GM12878 (cell line): ENCODE results near the gene CAMTA1.

ENCODE experiments used
- CTCF ChIP-seq, 3 experiments: IDR thresholded peaks in 2 of 3; conservative IDR thresholded peaks in 1 of 3; 2 replicates each; pipeline ENCODE4 v1.5.1; 2011; ENCODE audit warnings: low read depth in 3 of 3, low read length in 3 of 3, mild to moderate bottlenecking in 3 of 3, control low read depth in 2 of 3, moderate library complexity in 2 of 3, inconsistent platforms in 1 of 3, mixed read lengths in 1 of 3; ENCODE audit not compliant: control insufficient read depth in 2 of 3, insufficient read depth in 1 of 3; ENCODE audit errors: extremely low read depth in 1 of 3
- MXI1 ChIP-seq: fragments of 150-350 bp; IDR thresholded peaks from 2 replicates; pipeline ENCODE4 v1.6.1; 2011; ENCODE audit warnings: low read depth, mild to moderate bottlenecking, inconsistent platforms, low read length, improper control_type of control experiment
- POLR2A ChIP-seq: IDR thresholded peaks from 2 replicates; pipeline ENCODE4 v1.6.1; 2011; ENCODE audit warnings: low read depth, mild to moderate bottlenecking, low read length
- WRNIP1 ChIP-seq: IDR thresholded peaks from 2 replicates; pipeline ENCODE4 v1.6.1; 2011; ENCODE audit warnings: low read depth, low read length, improper control_type of control experiment, borderline replicate concordance
- TF ChIP-seq, protein P1 (sequence below): IDR thresholded peaks from 2 replicates; pipeline ENCODE4 v1.6.1; 2011; ENCODE audit warnings: low read depth, mild to moderate bottlenecking, low read length, moderate library complexity, borderline replicate concordance; ENCODE audit errors: extremely low read depth

DNA sequence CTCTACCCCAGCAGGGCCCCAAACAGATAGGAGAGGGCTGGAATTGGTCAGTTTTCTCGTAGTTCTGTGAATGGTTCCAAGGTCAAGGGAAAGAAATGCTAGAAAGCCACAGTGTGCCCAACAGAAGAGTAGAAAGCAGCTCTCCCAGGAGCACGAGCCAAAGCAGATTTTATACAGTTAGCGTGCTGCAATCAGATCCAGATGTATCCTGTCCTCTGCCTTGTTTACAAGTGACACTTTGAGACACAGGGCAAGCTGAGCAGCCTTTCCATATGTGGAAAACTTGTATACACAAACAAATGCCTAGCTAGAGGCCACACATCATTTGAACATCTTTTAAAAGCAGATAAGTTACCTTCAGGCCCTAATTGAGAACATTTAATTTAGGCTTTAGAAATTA, 992.3 kb downstream of the CAMTA1 start:
- no peak for TF ChIP-seq MXI1
- no peak for TF ChIP-seq CTCF (IDR thresholded peaks at IDR 0.05 in 2 of 3, conservative IDR thresholded peaks at IDR 0.05 in 1 of 3; ENCODE audit: control insufficient read depth in 2 of 3, extremely low read depth in 1 of 3, insufficient read depth in 1 of 3, low read depth in 3 of 3, low read length in 3 of 3)
- TF ChIP-seq WRNIP1: no peak
- TF ChIP-seq POLR2A: no peak
- TF ChIP-seq, protein P1, sequence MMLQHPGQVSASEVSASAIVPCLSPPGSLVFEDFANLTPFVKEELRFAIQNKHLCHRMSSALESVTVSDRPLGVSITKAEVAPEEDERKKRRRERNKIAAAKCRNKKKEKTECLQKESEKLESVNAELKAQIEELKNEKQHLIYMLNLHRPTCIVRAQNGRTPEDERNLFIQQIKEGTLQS: no peak
